Measurements from ENCODE around the gene JDP2. TPM values are rescaled to one million over a fixed set of nuclear protein-coding genes. Genes with fewer than 3 reads are reported as not detected.

Gene JDP2
- total and polyA plus RNA-seq, 3 donors from 2014 or later, result 10.7 to 19.0 (median 14.0) TPM

GRCh38 chr14:75497191-75497590, 69.4 kb downstream of the JDP2 start:
- intact Hi-C loops (cut with DNase I; ENCODE audit: low total_unique reads), result no loop called here
- Histone ChIP-seq H3K27me3 (no peaks in the 10 kb centered on the region), H3K36me3 (ENCODE audit: low read depth, missing control alignments) (no peaks in the 10 kb centered on the region), H3K9me3 (no peaks in the 10 kb centered on the region), H3K27ac (no peak overlapping the region), H3K4me3 (no peak overlapping the region), H3K4me1 (no peaks in the 10 kb centered on the region)
- DNase-seq, result no peak
- 80 to 82% methylated on average over 4 of the region's 4 CpGs for WGBS, 2 donors
- no peak for TF ChIP-seq CTCF (IDR thresholded peaks at IDR 0.05)
- TF ChIP-seq POLR2A (IDR thresholded peaks at IDR 0.05), result no peak

GRCh38 chr14:75497701-75498100, 69.9 kb downstream of the JDP2 start:
- DNase-seq, result no peak
- no peaks in the 10 kb centered on the region for H3K9me3 ChIP-seq
- TF ChIP-seq POLR2A (IDR thresholded peaks at IDR 0.05), result no peak
- no peak for TF ChIP-seq CTCF (IDR thresholded peaks at IDR 0.05)
- H3K4me1 ChIP-seq, result no peaks in the 10 kb centered on the region
- no peak overlapping the region for H3K4me3 ChIP-seq
- H3K27ac ChIP-seq, result no peak overlapping the region
- H3K36me3 ChIP-seq (ENCODE audit: low read depth, missing control alignments), result no peaks in the 10 kb centered on the region
- intact Hi-C loops (cut with DNase I; ENCODE audit: low total_unique reads), result no loop called here
- 96% methylated on average over 11 of the region's 11 CpGs for WGBS, 2 donors
- H3K27me3 ChIP-seq, result no peaks in the 10 kb centered on the region

GRCh38 chr14:75499084-75499875, 71.5 kb downstream of the JDP2 start:
- no peak overlapping the region for H3K4me3 ChIP-seq
- no peaks in the 10 kb centered on the region for H3K36me3 ChIP-seq (ENCODE audit: low read depth, missing control alignments)
- no peak for TF ChIP-seq POLR2A (IDR thresholded peaks at IDR 0.05)
- no peak for TF ChIP-seq CTCF (IDR thresholded peaks at IDR 0.05)
- 90 to 93% methylated on average over 16 of the region's 16 CpGs for WGBS, 2 donors
- intact Hi-C loops (cut with DNase I; ENCODE audit: low total_unique reads), result no loop called here
- no peaks in the 10 kb centered on the region for H3K4me1 ChIP-seq
- H3K9me3 ChIP-seq, result no peaks in the 10 kb centered on the region
- no peak for DNase-seq
- no peak overlapping the region for H3K27ac ChIP-seq
- no peaks in the 10 kb centered on the region for H3K27me3 ChIP-seq

- Histone ChIP-seq H3K4me3 (no peak overlapping the region), H3K4me1 (no peaks in the 10 kb centered on the region), H3K36me3 (ENCODE audit: low read depth, missing control alignments) (no peaks in the 10 kb centered on the region), H3K27me3 (no peaks in the 10 kb centered on the region), H3K9me3 (no peaks in the 10 kb centered on the region), H3K27ac (no peak overlapping the region)
- TF ChIP-seq POLR2A (IDR thresholded peaks at IDR 0.05), result no peak
- no peak for TF ChIP-seq CTCF (IDR thresholded peaks at IDR 0.05)
- intact Hi-C loops (cut with DNase I; ENCODE audit: low total_unique reads), result no loop called here
- no peak for DNase-seq
- 95 to 96% methylated on average over 3 of the region's 3 CpGs for WGBS, 2 donors
Measured at GRCh38 chr14:75501080-75501479, 73.3 kb downstream of the JDP2 start.

GRCh38 chr14:75504411-75504810, 76.6 kb downstream of the JDP2 start:
- intact Hi-C loops (cut with DNase I; ENCODE audit: low total_unique reads), result no loop called here
- Histone ChIP-seq H3K27ac (no peak overlapping the region), H3K36me3 (ENCODE audit: low read depth, missing control alignments) (no peaks in the 10 kb centered on the region), H3K4me3 (no peak overlapping the region), H3K9me3 (no peaks in the 10 kb centered on the region), H3K4me1 (no peaks in the 10 kb centered on the region), H3K27me3 (no peaks in the 10 kb centered on the region)
- no peak for DNase-seq
- WGBS, 2 donors, result 93 to 95% methylated on average over 1 of the region's 1 CpG
- TF ChIP-seq POLR2A (IDR thresholded peaks at IDR 0.05), result no peak
- no peak for TF ChIP-seq CTCF (IDR thresholded peaks at IDR 0.05)
